HG02678 (cell line): ENCODE data around the gene CNTRL.
"Not testable (repeated sequence)": the region's sequence is repeated elsewhere in the genome, so short reads cannot be mapped to it uniquely, and the experiment has no call there.

Experiments
- ATAC-seq: cut with Tn5 transposase; IDR thresholded peaks from one replicate; pipeline ENCODE4 v1.9.1; 2021; ENCODE audit warnings: mild to moderate bottlenecking, moderate library complexity; ENCODE audit not compliant: unreplicated experiment

CNTRL gene

GRCh38 chr9:121074370-121075250 lies at the start of gene CNTRL:
Gene CNTRL, plus strand, starts transcription at chr9:121074955. Its CDS starts 13,372 bp downstream, at chr9:121088327.
- ATAC-seq = peak; percentile 70

DNA sequence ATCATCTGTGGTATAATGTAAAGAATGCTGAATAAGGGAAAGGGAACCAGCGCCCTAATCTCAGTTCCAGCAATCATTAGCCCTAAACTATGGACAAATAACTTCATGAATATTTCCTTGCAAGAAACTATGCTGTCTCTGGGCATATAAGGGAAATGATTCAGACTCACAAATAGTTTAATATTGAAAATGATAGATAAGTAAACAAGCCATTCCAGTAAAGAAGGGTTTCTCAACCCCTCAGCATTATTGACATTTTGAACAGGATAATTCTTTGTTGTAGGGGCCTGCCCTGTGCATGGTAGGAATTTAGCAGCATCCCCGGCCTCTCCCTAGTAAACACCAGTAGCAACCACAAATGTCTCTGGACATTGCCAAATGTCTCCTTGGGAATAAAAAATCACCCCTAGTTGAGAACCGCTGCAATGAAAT lies 48.5 kb upstream of the CNTRL start:
- ATAC-seq = no peak

DNA sequence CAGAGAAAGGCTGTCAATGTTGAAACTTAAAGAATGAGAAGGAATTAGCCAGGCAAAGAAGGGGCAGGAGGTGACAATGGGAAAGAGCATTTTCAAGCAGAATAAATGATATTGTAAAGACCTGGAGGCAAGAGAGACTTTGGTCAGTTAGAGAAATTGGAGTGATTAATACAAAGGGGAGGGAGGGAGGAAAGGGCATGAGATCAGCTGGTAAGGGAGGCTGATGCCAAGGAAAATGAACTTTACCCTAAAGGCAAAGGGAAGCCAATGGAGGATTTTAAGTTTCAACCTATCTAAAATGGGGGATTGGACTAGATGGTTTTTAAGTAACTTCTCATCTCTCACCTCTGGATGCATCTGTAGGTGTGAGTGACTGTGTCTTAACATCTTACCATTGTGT lies 48.0 kb upstream of the CNTRL start:
- no peak for ATAC-seq

GRCh38 chr9:121028285-121028684 lies 46.5 kb upstream of the CNTRL start:
- not testable (repeated sequence) for ATAC-seq

DNA sequence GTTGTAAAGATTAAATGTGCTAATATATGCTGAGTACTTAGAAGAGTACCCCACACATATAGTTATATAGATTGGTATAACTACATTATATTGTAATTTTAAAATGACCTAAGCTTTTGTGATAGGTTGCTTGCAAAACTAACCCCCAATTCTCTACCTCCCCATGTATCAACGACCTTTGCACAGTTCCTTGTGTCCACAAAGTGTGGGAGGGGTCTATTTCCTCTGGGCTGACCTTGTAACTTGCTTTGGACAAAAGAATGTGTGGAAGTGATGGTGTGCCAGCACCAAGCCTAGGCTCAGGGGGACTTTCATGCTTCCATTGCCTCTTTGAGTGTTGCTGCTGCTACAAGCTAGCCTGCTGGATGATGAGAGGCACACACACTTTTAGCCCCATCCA lies 45.3 kb upstream of the CNTRL start:
- ATAC-seq = no peak

DNA sequence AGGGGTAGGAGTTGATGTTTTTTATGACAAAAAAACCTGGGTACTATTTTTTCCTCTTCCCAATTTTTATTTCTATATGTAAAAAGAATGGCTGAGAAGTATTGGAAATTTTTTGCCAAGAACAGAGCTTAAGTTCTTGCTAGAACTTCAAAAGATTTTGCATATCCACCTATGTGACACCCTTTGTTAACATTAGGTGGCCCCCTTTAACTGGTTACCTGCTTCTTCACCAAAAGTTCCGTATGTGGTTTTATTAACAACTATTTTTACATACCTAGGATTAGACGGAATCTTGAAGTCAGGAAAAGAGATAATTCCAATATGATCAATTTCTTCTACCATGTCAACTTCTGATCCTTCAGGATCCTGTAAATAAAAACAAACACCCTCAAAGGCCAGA lies 40.2 kb upstream of the CNTRL start:
- ATAC-seq = no peak

GRCh38 chr9:121035717-121036116 lies 39.0 kb upstream of the CNTRL start:
- ATAC-seq = not testable (repeated sequence)

- no peak for ATAC-seq
Observed at GRCh38 chr9:121038362-121038761, 36.4 kb upstream of the CNTRL start.

DNA sequence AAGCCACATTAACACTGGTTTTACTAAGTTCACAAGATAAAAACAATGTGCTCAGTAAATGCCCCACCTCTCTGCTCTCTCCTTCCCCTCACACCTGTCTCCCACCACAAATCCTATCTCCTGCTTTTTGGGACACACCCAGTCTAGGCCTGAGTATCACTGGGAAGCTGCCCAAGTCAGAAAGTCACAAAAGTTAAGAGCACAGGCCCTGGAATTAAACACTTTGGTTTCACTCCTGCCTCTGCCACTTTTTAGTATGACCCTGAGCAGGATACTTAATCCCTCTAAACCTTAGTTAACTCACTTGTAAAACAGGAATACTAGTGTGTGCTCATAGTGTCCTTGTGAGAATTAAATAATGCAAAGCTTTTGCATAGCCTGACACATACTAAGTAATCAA lies 36.0 kb upstream of the CNTRL start:
- no peak for ATAC-seq

DNA sequence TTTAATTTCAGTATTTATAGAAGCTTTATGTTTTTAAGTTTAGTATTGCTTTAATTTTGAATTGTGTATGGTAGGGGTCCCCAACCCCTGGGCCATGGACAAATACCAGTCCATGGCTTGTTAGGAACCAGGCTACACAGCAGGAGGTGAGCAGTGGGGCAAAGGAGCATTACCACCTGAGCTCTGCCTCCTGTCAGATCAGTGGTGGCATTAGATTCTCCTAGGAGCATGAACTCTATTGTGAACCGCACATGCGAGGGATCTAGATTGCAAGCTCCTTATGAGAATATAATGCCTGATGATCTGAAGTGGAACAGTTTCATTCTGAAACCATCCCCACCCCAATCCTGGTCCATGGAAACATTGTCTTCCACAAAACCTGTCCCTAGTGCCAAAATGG lies 26.6 kb upstream of the CNTRL start:
- no peak for ATAC-seq

- ATAC-seq = no peak
Observed at GRCh38 chr9:121048618-121049017, 26.1 kb upstream of the CNTRL start.

DNA sequence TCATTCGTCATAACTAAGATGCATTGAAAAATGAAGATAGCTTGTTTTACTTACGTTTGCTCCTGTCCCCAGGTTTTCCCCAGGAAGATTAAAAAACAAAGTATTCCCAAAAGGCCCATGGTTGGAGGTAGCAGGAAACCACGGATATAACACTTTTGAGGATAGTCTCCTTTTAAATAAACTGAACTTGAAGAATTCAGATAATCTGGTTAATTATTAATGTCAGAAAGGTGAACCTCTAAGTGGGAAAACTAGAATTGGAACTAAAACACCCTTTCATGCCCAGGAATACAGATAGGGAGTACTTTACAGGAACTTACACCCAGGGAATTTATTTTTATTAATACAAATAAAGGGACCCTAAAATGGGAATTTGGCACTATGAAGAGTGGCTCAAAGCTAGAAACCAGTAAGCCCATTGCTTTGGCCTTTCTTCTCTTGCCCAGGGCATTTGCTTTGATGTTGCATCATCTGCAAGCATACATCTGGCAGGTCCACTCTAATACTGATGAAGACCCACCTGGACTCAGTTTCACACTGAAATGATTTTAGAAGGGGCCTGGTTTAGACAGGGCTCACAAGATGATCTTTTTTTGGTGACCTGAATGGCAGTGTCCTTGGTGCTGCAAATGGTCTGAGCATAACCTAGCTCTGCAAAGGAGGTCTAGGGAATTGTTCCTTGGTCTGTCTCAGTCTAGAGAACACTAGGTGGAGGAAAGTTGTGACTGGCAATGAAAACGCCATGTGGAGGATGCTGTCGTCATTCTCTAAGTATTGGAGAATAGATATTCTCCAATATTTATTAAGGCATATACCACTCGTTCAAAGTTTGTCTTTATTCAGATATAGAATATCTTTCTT lies 24.4 kb upstream of the CNTRL start, which contains the start of gene C5:
Gene C5, minus strand, starts transcription at position 148 of the 861 bp plus-strand sequence. Its CDS starts 29 bp downstream, at position 119.
- no peak for ATAC-seq

GRCh38 chr9:121053544-121053943 lies 21.2 kb upstream of the CNTRL start:
- no peak for ATAC-seq

DNA sequence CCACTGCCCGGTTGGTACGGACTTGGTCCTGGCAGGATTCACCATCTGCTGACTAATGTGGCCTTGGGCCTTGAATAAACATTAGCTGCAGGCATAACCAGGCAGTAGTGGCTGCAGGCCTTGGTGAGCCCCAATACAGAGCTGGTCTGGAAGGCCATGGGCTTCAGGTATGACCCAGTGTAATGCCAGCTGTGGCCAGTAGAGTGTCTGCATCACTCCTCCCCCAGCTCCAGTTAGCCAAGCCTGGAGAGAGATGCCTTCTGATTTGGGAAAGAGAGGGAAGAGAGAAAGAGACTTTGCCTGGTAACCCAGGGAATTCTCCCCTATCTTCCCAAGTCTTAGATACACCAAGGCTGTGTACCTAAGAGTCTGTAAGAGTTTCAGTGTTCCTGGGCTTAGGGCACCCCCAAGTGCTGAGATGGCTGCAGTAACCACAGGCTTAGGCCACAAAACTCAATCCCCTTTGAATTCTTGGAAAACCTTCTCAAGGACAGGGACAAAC lies 19.1 kb upstream of the CNTRL start:
- ATAC-seq = no peak

GRCh38 chr9:121057821-121058220 lies 16.9 kb upstream of the CNTRL start:
- no peak for ATAC-seq

GRCh38 chr9:121059513-121059912 lies 15.2 kb upstream of the CNTRL start:
- ATAC-seq = no peak

DNA sequence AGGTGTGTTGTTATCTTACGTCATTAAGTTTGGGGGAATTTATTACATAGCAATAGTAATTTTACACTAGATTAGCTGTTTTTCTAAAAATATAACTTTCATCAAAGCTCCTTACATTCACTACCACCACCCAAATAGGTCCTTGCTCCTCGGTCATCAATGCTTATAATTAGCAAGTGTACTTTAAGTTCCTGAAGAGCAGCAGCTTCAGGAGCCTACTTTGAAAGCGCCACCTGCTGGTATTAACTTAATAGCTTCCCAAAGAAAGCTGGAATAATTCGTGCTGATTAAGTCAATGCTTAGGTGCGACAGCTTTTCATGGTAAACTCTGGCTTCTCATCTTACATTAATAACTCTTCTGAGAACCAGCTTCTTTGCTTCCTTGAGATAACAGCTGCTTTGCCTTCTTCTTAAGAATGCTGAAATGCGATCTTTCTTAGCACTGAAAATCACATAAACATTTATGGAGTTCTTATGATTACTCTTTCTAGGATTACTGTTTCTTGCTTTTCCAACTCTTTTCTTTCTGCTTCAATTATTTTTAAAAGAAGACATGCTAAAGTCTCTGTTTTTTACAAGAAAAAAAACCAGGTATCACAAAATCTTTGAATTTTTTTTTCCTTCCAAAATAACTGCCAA lies 14.6 kb upstream of the CNTRL start:
- ATAC-seq = no peak

DNA sequence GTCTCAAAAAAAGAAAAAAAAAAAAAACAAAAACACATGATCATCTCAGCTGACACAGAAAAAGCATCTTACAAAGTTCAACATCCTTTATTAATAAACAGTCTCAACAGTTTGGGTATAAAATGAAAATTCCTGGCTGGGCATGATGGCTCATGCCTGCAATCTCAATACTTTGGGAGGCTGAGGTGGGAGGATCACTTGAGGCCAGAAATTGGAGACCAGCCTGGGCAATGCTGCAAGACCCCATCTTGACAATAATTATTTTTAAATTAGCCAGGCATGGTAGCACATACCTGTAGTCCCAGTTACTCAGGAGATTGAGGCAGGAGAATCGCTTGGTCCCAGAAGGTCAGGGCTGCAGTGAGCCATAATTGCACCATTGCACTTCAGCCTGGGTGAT lies 7.9 kb upstream of the CNTRL start:
- ATAC-seq = no peak

- ATAC-seq = no peak
Observed at GRCh38 chr9:121067640-121068039, 7.1 kb upstream of the CNTRL start.

DNA sequence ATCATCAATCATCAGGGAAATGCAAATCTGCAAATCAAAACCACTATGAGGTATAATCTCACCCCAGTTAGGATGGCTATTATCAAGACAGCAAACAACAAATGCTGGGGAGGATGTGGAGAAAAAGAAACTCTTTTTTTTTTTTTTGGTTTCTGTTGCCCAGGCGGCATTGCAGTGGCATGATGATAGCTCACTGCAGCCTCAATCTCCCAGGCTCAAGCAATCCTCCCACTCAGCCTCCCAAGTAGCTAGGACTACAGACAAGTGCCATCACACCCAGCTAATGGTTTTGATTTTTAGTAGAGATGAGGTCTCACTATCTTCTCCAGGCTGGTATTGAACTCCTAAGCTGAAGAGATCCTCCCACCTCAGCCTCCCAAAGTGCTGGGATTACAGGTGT lies 5.4 kb upstream of the CNTRL start:
- ATAC-seq = no peak

GRCh38 chr9:121071370-121071755 lies 3.4 kb upstream of the CNTRL start:
- ATAC-seq = no peak
